ENCODE results near the gene SAMD10. TPM values are rescaled to one million over a fixed set of nuclear protein-coding genes. Genes with fewer than 3 reads are reported as not detected.

The SAMD10 gene
- total RNA-seq (2022; extraction: Qiagen RNA extraction), result not detected in 5 replicates

DNA sequence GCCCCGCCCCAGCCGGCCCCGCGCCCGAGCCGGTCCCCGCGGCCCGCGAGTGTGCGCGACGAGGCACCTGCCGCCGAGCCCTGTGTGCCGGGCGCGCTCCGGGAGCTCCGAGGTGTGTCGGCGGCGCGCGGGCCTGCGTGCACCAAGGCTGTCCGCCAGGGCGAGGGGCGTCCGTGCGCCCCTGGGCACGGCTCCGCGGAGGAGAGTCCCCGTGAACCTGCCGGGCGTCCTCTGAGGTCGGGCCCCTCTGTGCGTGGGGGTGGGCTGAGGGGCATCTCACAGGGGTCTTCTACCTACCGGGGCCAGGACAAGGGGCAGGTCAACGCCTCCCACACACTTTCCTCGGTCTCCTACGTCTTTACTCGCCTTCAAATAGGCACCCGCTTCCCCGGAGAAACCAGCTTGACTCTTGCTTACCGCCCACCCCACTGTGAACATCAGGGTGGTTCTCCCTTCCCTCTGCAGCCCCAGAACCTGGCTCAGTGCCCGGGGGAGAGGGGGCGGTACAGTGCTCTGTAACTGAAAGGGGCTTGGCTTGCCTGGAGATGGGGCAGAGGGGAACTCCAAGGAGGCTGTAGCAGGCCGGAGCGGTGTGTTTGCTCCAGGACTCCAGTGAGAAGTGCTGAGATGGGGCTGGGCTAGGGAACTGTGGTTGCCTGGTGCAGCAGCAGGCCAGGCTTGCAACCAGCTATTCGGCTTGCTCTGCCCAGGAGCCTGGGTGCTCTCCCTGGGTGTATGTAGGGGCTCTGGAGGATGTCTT, at the start of gene SAMD10:
SAMD10 (minus strand) TSS at position 86 of the 760 bp plus-strand sequence. CDS start 175 bp downstream, outside the sequence.

GRCh38 chr20:63980806-63981728, 1.6 kb upstream of the SAMD10 start, which contains the start of gene PRPF6:
TSS of gene PRPF6 (plus strand) at chr20:63981132. CDS start at chr20:63981246, 114 bp downstream.

GRCh38 chr20:63969838-63970713, 9.4 kb downstream of the SAMD10 start, which contains the start of gene ZNF512B:
TSS of gene ZNF512B (minus strand) at chr20:63969930. CDS start at chr20:63967950, 1,980 bp downstream.

DNA sequence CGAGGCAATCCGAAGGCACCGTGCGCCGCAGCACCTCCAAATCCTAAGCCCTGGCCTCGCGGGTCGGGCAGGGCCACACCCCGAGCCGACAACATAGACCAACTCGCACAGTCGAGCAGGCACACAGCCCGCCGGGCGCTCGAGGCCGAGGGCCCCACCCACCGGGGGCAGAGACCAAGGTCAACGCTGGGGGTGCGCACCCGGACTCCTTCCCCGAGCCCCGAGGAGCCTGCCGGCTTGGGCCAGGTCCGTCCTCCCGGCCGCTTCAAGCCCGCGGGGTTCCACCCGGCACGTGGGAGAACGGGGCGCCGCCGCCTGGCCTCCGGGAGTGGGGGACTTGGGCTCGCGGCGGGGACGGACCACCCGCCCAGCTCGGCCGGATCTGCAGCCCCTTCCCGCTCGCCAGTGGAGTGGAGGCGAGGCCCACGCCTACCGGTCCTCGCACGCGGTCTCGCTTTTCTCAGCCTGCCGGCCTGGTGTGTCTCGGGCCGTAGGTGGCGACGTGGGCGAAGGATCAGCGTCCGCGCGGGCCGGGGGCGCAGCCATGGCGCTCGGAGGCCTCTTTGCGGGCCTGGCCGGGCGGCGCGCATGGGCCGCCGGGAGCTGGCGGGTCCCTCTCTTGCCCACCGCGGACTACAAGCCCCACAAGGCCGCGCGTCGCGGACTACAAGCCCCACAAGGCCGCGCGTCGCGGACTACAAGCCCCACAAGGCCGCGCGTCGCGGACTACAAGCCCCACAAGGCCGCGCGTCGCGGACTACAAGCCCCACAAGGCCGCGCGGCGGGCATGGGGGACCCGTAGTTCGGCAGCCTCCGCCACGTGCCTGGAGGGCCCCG, 23.4 kb downstream of the SAMD10 start, which contains the start of gene UCKL1:
UCKL1 (minus strand) TSS at position 590 of the 837 bp plus-strand sequence; CDS start at position 546, 44 bp downstream.

Other genes starting within 250 kb of the SAMD10 start
- 5.0 to 9.8 TPM (median 8.9 TPM) in 5 replicates for gene LIME1, start 243.0 kb downstream of the SAMD10 start, total RNA-seq (2022; extraction: Qiagen RNA extraction)
- gene SLC2A4RG, start 239.9 kb downstream of the SAMD10 start, total RNA-seq (2022; extraction: Qiagen RNA extraction), result 59.0 to 100 TPM (median 93.0 TPM) in 5 replicates
- 0.71 to 1.0 TPM (median 0.81 TPM) in 5 replicates for gene ZBTB46, start 148.4 kb downstream of the SAMD10 start, total RNA-seq (2022; extraction: Qiagen RNA extraction)
- 0.08 to 0.13 TPM in 2 of 5 replicates, not detected in the others for gene ABHD16B, start 118.1 kb downstream of the SAMD10 start, total RNA-seq (2022; extraction: Qiagen RNA extraction)
- 131 to 146 TPM (median 133 TPM) in 5 replicates for gene TPD52L2, start 114.4 kb downstream of the SAMD10 start, total RNA-seq (2022; extraction: Qiagen RNA extraction)
- gene DNAJC5, start 84.5 kb downstream of the SAMD10 start, total RNA-seq (2022; extraction: Qiagen RNA extraction), result 27.2 to 30.6 TPM (median 28.7 TPM) in 5 replicates
- gene UCKL1, start 23.2 kb downstream of the SAMD10 start, total RNA-seq (2022; extraction: Qiagen RNA extraction), result 25.7 to 34.2 TPM (median 31.7 TPM) in 5 replicates
- gene ZNF512B, start 9.7 kb downstream of the SAMD10 start, total RNA-seq (2022; extraction: Qiagen RNA extraction), result 10.4 to 12.9 TPM (median 12.1 TPM) in 5 replicates
- gene PRPF6, start 1.5 kb upstream of the SAMD10 start, total RNA-seq (2022; extraction: Qiagen RNA extraction), result 49.4 to 62.8 TPM (median 53.2 TPM) in 5 replicates
- gene C20orf204, start 56.5 kb upstream of the SAMD10 start, total RNA-seq (2022; extraction: Qiagen RNA extraction), result 0.23 to 0.52 TPM (median 0.32 TPM) in 5 replicates
- 1.3 to 2.7 TPM (median 2.3 TPM) in 5 replicates for gene SOX18, start 70.0 kb upstream of the SAMD10 start, total RNA-seq (2022; extraction: Qiagen RNA extraction)
- 26.0 to 48.5 TPM (median 44.8 TPM) in 5 replicates for gene TCEA2, start 83.6 kb upstream of the SAMD10 start, total RNA-seq (2022; extraction: Qiagen RNA extraction)
- 29.7 to 38.9 TPM (median 36.5 TPM) in 5 replicates for gene RGS19, start 99.9 kb upstream of the SAMD10 start, total RNA-seq (2022; extraction: Qiagen RNA extraction)
- 1.0 to 1.7 TPM (median 1.2 TPM) in 5 replicates for gene OPRL1, start 100.4 kb upstream of the SAMD10 start, total RNA-seq (2022; extraction: Qiagen RNA extraction)
- gene LKAAEAR1, start 104.8 kb upstream of the SAMD10 start, total RNA-seq (2022; extraction: Qiagen RNA extraction), result 0.48 to 2.2 TPM (median 1.8 TPM) in 5 replicates
- gene NPBWR2, start 127.9 kb upstream of the SAMD10 start, total RNA-seq (2022; extraction: Qiagen RNA extraction), result not detected in 5 replicates
- 0.08 to 0.35 TPM (median 0.15 TPM) in 5 replicates for gene MYT1, start 184.8 kb upstream of the SAMD10 start, total RNA-seq (2022; extraction: Qiagen RNA extraction)

All from A549 treated with Hydrocortisone at 1 μM for 4 hours (cell line).